HUES6 (cell line): ENCODE data around the gene GJB3.

Experiments
- H3K27ac ChIP-seq: 2 replicates; pipeline ENCODE4 v1.7.0; 2013; ENCODE audit warnings: low read depth, mild to moderate bottlenecking, low read length, inconsistent platforms
- H3K27me3 ChIP-seq: 2 replicates; pipeline ENCODE4 v1.6.1; 2013; ENCODE audit warnings: low read length; ENCODE audit not compliant: control insufficient read depth, insufficient read depth
- H3K36me3 ChIP-seq: 2 replicates; pipeline ENCODE4 v1.6.1; 2013; ENCODE audit warnings: low read length; ENCODE audit not compliant: control insufficient read depth, insufficient read depth
- H3K4me1 ChIP-seq: 2 replicates; pipeline ENCODE4 v1.6.1; 2013; ENCODE audit warnings: low read length; ENCODE audit not compliant: control insufficient read depth, insufficient read depth
- H3K4me3 ChIP-seq: 2 replicates; pipeline ENCODE4 v1.5.1; 2013; ENCODE audit warnings: low read depth, low read length
- H3K9ac ChIP-seq: one replicate; pipeline ENCODE4 v1.6.1; 2013; ENCODE audit warnings: mild to moderate bottlenecking, low read length
- H3K9me3 ChIP-seq: 2 replicates; pipeline ENCODE4 v1.6.1; 2013; ENCODE audit warnings: low read depth, low read length; ENCODE audit not compliant: control insufficient read depth, insufficient read depth

The GJB3 gene

GRCh38 chr1:34786521-34787325, 5.7 kb downstream of the GJB3 start:
- H3K27ac ChIP-seq = no peak overlapping the region
- H3K4me1 ChIP-seq = peaks cover 6% of the 10 kb centered on the region
- no peaks in the 10 kb centered on the region for H3K9me3 ChIP-seq
- no peak overlapping the region for H3K4me3 ChIP-seq
- H3K27me3 ChIP-seq = peaks cover 24% of the 10 kb centered on the region
- H3K9ac ChIP-seq = no peak overlapping the region
- no peaks in the 10 kb centered on the region for H3K36me3 ChIP-seq

GRCh38 chr1:34787461-34788420, 6.7 kb downstream of the GJB3 start:
- Histone ChIP-seq H3K36me3 (no peaks in the 10 kb centered on the region), H3K9ac (no peak overlapping the region), H3K4me3 (no peak overlapping the region), H3K27ac (no peak overlapping the region), H3K27me3 (peaks cover 23% of the 10 kb centered on the region), H3K9me3 (no peaks in the 10 kb centered on the region), H3K4me1 (peaks cover 6% of the 10 kb centered on the region)

GRCh38 chr1:34790985-34791384, 10.0 kb downstream of the GJB3 start:
- no peak overlapping the region for H3K4me3 ChIP-seq
- H3K27ac ChIP-seq = no peak overlapping the region
- peaks cover 36% of the 10 kb centered on the region for H3K27me3 ChIP-seq
- peaks cover 6% of the 10 kb centered on the region for H3K4me1 ChIP-seq
- H3K9ac ChIP-seq = no peak overlapping the region
- H3K36me3 ChIP-seq = no peaks in the 10 kb centered on the region
- H3K9me3 ChIP-seq = no peaks in the 10 kb centered on the region

GRCh38 chr1:34792424-34792823, 11.4 kb downstream of the GJB3 start:
- Histone ChIP-seq H3K9me3 (no peaks in the 10 kb centered on the region), H3K9ac (no peak overlapping the region), H3K4me3 (peak overlapping the region; percentile 59), H3K27ac (no peak overlapping the region), H3K4me1 (peaks cover 11% of the 10 kb centered on the region), H3K36me3 (no peaks in the 10 kb centered on the region), H3K27me3 (peaks cover 36% of the 10 kb centered on the region)

GRCh38 chr1:34792868-34793727, 12.1 kb downstream of the GJB3 start, which contains the start of gene GJA4:
Gene GJA4 (plus strand): TSS chr1:34792999. CDS start chr1:34794214, 1,215 bp downstream.
- peak within 1 kb of the TSS; percentile 59 for H3K4me3 ChIP-seq

GRCh38 chr1:34794001-34794789, 13.2 kb downstream of the GJB3 start:
- H3K9ac ChIP-seq = no peak overlapping the region
- H3K27ac ChIP-seq = no peak overlapping the region
- no peaks in the 10 kb centered on the region for H3K36me3 ChIP-seq
- H3K4me1 ChIP-seq = peaks cover 5% of the 10 kb centered on the region
- no peaks in the 10 kb centered on the region for H3K9me3 ChIP-seq
- no peak overlapping the region for H3K4me3 ChIP-seq
- H3K27me3 ChIP-seq = peaks cover 36% of the 10 kb centered on the region

More at GRCh38 chr1:34792868-34793727, 12.1 kb downstream of the GJB3 start, which contains the start of gene GJA4:
- peaks cover 5% of the 10 kb centered on the region for H3K4me1 ChIP-seq
- no peaks in the 10 kb centered on the region for H3K9me3 ChIP-seq
- H3K36me3 ChIP-seq = no peaks in the 10 kb centered on the region
- no peak within 1 kb of the TSS for H3K27ac ChIP-seq
- peaks cover 36% of the 10 kb centered on the region for H3K27me3 ChIP-seq
- no peak within 1 kb of the TSS for H3K9ac ChIP-seq

- no peak overlapping the region for H3K4me3 ChIP-seq
- H3K9ac ChIP-seq = no peak overlapping the region
- H3K9me3 ChIP-seq = no peaks in the 10 kb centered on the region
- H3K36me3 ChIP-seq = no peaks in the 10 kb centered on the region
- no peak overlapping the region for H3K27ac ChIP-seq
- peaks cover 36% of the 10 kb centered on the region for H3K27me3 ChIP-seq
- peaks cover 5% of the 10 kb centered on the region for H3K4me1 ChIP-seq
Measured at GRCh38 chr1:34794790-34795180, 13.8 kb downstream of the GJB3 start.

- H3K27me3 ChIP-seq = peaks cover 33% of the 10 kb centered on the region
- H3K9ac ChIP-seq = no peak overlapping the region
- H3K36me3 ChIP-seq = no peaks in the 10 kb centered on the region
- no peaks in the 10 kb centered on the region for H3K9me3 ChIP-seq
- H3K4me3 ChIP-seq = no peak overlapping the region
- H3K27ac ChIP-seq = no peak overlapping the region
- peaks cover 5% of the 10 kb centered on the region for H3K4me1 ChIP-seq
Measured at GRCh38 chr1:34795916-34796315, 14.9 kb downstream of the GJB3 start.

- H3K9me3 ChIP-seq = no peaks in the 10 kb centered on the region
- H3K9ac ChIP-seq = no peak overlapping the region
- H3K36me3 ChIP-seq = no peaks in the 10 kb centered on the region
- peaks cover 25% of the 10 kb centered on the region for H3K27me3 ChIP-seq
- H3K4me1 ChIP-seq = peaks cover 5% of the 10 kb centered on the region
- no peak overlapping the region for H3K27ac ChIP-seq
- no peak overlapping the region for H3K4me3 ChIP-seq
Measured at GRCh38 chr1:34796990-34797389, 16.0 kb downstream of the GJB3 start.

GRCh38 chr1:34800214-34800613, 19.2 kb downstream of the GJB3 start:
- Histone ChIP-seq H3K27ac (no peak overlapping the region), H3K4me3 (no peak overlapping the region), H3K36me3 (no peaks in the 10 kb centered on the region), H3K9ac (no peak overlapping the region), H3K27me3 (no peaks in the 10 kb centered on the region; the same call in 1 of the 2 replicates), H3K9me3 (no peaks in the 10 kb centered on the region; the same call in 1 of the 2 replicates), H3K4me1 (peaks cover 5% of the 10 kb centered on the region)
